IPS-NIHi11 (cell line): ENCODE data around the gene EPB41.

ENCODE experiments used
- DNase-seq: peaks from one replicate; pipeline ENCODE4 v3.0.0; 2012; ENCODE audit warnings: mixed read lengths, low spot score

EPB41 gene

GRCh38 chr1:28891256-28891655, 23.1 kb upstream of the EPB41 start:
- no peak for DNase-seq

- DNase-seq: peak; percentile 66
Observed at GRCh38 chr1:28893403-28894102, 20.8 kb upstream of the EPB41 start.

- DNase-seq: no peak
Observed at GRCh38 chr1:28894785-28895184, 19.6 kb upstream of the EPB41 start.

- DNase-seq: no peak
Observed at GRCh38 chr1:28895896-28896608, 18.3 kb upstream of the EPB41 start.

GRCh38 chr1:28896609-28896986, 17.8 kb upstream of the EPB41 start:
- DNase-seq: no peak

GRCh38 chr1:28897789-28898188, 16.6 kb upstream of the EPB41 start:
- no peak for DNase-seq

- DNase-seq: no peak
Observed at GRCh38 chr1:28898405-28898881, 15.9 kb upstream of the EPB41 start.

- DNase-seq: no peak
Observed at GRCh38 chr1:28899267-28899666, 15.1 kb upstream of the EPB41 start.

GRCh38 chr1:28900562-28900961, 13.8 kb upstream of the EPB41 start:
- DNase-seq: no peak

- no peak for DNase-seq
Observed at GRCh38 chr1:28902738-28903137, 11.6 kb upstream of the EPB41 start.

- DNase-seq: no peak
Observed at GRCh38 chr1:28905921-28906666, 8.3 kb upstream of the EPB41 start.

GRCh38 chr1:28909198-28909597, 5.2 kb upstream of the EPB41 start:
- no peak for DNase-seq

GRCh38 chr1:28910379-28911115, 3.8 kb upstream of the EPB41 start:
- DNase-seq: no peak

- DNase-seq: no peak
Observed at GRCh38 chr1:28913786-28914227, 562 bp upstream of the EPB41 start.

GRCh38 chr1:28915031-28915895, 894 bp downstream of the EPB41 start:
- DNase-seq: peak; percentile 32

- no peak for DNase-seq
Observed at GRCh38 chr1:28917757-28918118, 3.4 kb downstream of the EPB41 start.

- DNase-seq: no peak
Observed at GRCh38 chr1:28921286-28921869, 7.0 kb downstream of the EPB41 start.

- DNase-seq: no peak
Observed at GRCh38 chr1:28925350-28925891, 11.1 kb downstream of the EPB41 start.

- no peak for DNase-seq
Observed at GRCh38 chr1:28926629-28927265, 12.4 kb downstream of the EPB41 start.

- no peak for DNase-seq
Observed at GRCh38 chr1:28927266-28927647, 12.9 kb downstream of the EPB41 start.
